Heart left ventricle (tissue), 13 donors: Measurements from ENCODE around the gene AK1.

Experiments used
- CTCF ChIP-seq, 12 donors: fragments of 200-600 bp; sonication (generic) in 4 of 12; IDR thresholded peaks; one replicate each; pipeline versions ENCODE4 v1.5.0 to v1.8.0; 2018 to 2022; ENCODE audit warnings: antibody characterized with exemption in 12 of 12, mild to moderate bottlenecking in 5 of 12
- POLR2A ChIP-seq, 2 donors: fragments of 450-650 bp; IDR thresholded peaks; one replicate each; pipeline ENCODE4 v1.6.1; 2017; ENCODE audit warnings: antibody characterized with exemption in 2 of 2, mild to moderate bottlenecking in 2 of 2, moderate library complexity in 2 of 2
- donor health status: ischemic (EF 13 %, LVEDD 7.1; RV severe dilation, severe dysfunction).
- donor health status: DM: no; HTN: yes; CAD: no.
- donor health status: DM: no; HTN: no; CAD: no.
- donor health status: ischemic (EF 25% LVEDD 6.9; RV normal size, moderate dysfunction).
- donor health status: ischemic (EF 25% LVEDD 5.7; RV mildly dilated, moderate dysfunction).
- donor health status: ischemic (EF 35%, LVEDD 5.7; RV mildly dilated, moderate dysfunction).
- donor health status: nonischemic (EF 11% LVEDD 7.7; RV severe dilation, severe dysfunction).
- donor health status: DM: yes; HTN: yes; CAD: no.
- donor health status: PGD.
- donor health status: ischemic (EF 29% LVEDD 5.4; RV normal size, mild dysfunction).
- donor health status: nonischemic (EF 23%, LVEDD 6.1; RV moderate dilation, normal function).

GRCh38 chr9:127854960-127855359 lies 22.5 kb downstream of the AK1 start:
- no peak for TF ChIP-seq CTCF (IDR thresholded peaks at IDR 0.05)
- no peak for TF ChIP-seq POLR2A (IDR thresholded peaks at IDR 0.05)
